ENCODE measurements around the gene PARP14. TPM values are rescaled to one million over a fixed set of nuclear protein-coding genes. Genes with fewer than 3 reads are reported as not detected.

Gene PARP14
- polyA plus RNA-seq, 1 experiment = 13.2 TPM

DNA sequence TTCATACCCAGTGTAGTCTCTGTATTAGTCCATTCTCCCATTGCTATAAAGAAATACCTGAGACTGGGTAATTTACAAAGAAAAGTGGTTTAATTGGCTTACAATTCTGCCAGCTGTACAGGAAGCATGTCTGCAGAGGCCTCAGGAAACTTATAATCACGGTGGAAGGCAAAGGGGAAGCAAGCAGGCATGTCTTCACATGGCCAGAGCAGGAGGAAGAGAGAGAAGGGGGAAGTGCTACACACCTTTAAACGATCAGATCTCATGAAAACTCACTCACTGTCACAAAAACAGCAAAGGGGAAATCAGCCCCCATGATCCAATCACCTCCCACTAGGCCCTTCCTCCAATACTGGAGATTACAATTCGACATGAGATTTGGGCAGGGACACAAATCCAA lies 6.3 kb upstream of the PARP14 start:
- ChIA-PET CTCF (no interaction called here), POLR2A (no interaction called here)
- no peaks in the 10 kb centered on the region for H3K27me3 ChIP-seq (ENCODE audit: control insufficient read depth, insufficient read depth, low read length)
- no peak for TF ChIP-seq CTCF (IDR thresholded peaks at IDR 0.05; ENCODE audit: insufficient read depth, low read depth, low read length)
- H3K4me3 ChIP-seq (ENCODE audit: low read depth, low read length) = no peak overlapping the region
- DNase-seq (ENCODE audit: low read depth) = no peak
- H3K36me3 ChIP-seq (ENCODE audit: control insufficient read depth, insufficient read depth, low read length) = no peaks in the 10 kb centered on the region

DNA sequence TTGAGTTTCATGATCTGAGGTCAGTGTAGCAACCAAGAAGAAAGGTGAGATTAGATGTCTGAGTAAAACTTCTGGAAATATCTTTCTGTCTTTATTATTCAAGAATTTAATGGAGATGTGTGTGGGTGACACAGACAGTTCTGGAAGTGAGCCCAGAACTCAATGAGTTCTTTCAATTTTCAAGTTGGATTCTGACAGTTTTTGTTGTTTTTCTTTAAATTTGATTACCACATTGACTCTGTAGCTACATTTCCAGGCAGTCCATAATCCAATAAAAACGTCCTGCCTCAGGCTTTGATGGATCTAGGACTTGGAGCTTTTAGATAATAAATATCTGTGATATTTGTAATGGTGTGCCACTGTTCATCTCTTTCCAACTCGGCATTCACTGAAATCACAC lies 3.9 kb upstream of the PARP14 start:
- Histone ChIP-seq H3K4me3 (ENCODE audit: low read depth, low read length) (no peak overlapping the region), H3K36me3 (ENCODE audit: control insufficient read depth, insufficient read depth, low read length) (no peaks in the 10 kb centered on the region), H3K27me3 (ENCODE audit: control insufficient read depth, insufficient read depth, low read length) (no peaks in the 10 kb centered on the region)
- ChIA-PET CTCF (interaction anchor here (1.2 to 6.6 kb wide), 2 partner anchors 117 to 217 kb away, joined by 4 to 78 read pairs; no protein-coding TSS in a partner anchor), POLR2A (no interaction called here)
- DNase-seq (ENCODE audit: low read depth) = no peak
- TF ChIP-seq CTCF (IDR thresholded peaks at IDR 0.05; ENCODE audit: insufficient read depth, low read depth, low read length) = no peak

DNA sequence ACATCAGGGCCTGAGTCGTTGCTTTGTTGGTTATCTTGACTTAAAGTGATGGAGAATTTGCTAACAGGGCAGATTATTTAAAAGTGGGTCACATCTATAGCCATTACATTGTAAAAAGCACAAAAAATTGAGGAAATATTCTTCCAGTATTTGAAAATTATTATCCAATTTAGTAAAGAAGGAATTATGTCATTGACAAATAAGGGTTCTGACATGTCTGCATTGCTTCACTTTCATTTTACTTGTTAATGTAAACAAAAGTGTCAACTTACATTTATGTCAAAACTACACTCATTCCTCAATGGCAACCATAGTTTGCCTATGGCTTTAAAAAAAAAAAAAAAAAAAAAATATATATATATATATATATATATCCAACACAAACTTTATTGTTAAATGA lies 3.4 kb upstream of the PARP14 start:
- no peak for TF ChIP-seq CTCF (IDR thresholded peaks at IDR 0.05; ENCODE audit: insufficient read depth, low read depth, low read length)
- ChIA-PET POLR2A (no interaction called here), CTCF (interaction anchor here (1.2 to 6.6 kb wide), 3 partner anchors 117 to 220 kb away, joined by 4 to 78 read pairs (median 28); no protein-coding TSS in a partner anchor)
- no peak for DNase-seq (ENCODE audit: low read depth)
- Histone ChIP-seq H3K27me3 (ENCODE audit: control insufficient read depth, insufficient read depth, low read length) (no peaks in the 10 kb centered on the region), H3K36me3 (ENCODE audit: control insufficient read depth, insufficient read depth, low read length) (no peaks in the 10 kb centered on the region), H3K4me3 (ENCODE audit: low read depth, low read length) (no peak overlapping the region)

DNA sequence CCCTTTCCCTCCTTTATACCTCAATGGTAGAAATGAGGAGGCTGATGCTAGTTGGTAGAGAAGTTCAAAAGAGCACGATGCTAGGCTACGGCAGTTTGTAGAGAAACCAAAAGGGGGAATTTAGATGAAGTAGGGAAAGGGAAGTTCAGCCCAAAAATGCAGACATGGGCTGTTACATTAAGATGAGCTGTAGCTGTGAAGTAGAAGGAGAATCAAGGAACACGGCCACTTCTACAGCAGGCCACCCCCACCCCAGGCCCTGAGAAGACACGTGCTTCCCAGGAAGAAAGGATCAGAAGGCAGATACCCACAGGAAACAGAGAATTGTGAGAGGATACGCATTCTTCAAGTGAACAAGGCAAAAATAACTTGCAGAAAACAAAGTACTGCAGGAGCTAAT lies 2.1 kb upstream of the PARP14 start:
- Histone ChIP-seq H3K36me3 (ENCODE audit: control insufficient read depth, insufficient read depth, low read length) (no peaks in the 10 kb centered on the region), H3K27me3 (ENCODE audit: control insufficient read depth, insufficient read depth, low read length) (no peaks in the 10 kb centered on the region), H3K4me3 (ENCODE audit: low read depth, low read length) (no peak overlapping the region)
- ChIA-PET POLR2A (no interaction called here), CTCF (interaction anchor here (0.8 to 6.6 kb wide), 23 partner anchors 9 to 350 kb away, joined by 3 to 78 read pairs (median 5); partner anchors contain the start of genes DTX3L, PARP9 and SEMA5B)
- no peak for DNase-seq (ENCODE audit: low read depth)
- TF ChIP-seq CTCF (IDR thresholded peaks at IDR 0.05; ENCODE audit: insufficient read depth, low read depth, low read length) = no peak

DNA sequence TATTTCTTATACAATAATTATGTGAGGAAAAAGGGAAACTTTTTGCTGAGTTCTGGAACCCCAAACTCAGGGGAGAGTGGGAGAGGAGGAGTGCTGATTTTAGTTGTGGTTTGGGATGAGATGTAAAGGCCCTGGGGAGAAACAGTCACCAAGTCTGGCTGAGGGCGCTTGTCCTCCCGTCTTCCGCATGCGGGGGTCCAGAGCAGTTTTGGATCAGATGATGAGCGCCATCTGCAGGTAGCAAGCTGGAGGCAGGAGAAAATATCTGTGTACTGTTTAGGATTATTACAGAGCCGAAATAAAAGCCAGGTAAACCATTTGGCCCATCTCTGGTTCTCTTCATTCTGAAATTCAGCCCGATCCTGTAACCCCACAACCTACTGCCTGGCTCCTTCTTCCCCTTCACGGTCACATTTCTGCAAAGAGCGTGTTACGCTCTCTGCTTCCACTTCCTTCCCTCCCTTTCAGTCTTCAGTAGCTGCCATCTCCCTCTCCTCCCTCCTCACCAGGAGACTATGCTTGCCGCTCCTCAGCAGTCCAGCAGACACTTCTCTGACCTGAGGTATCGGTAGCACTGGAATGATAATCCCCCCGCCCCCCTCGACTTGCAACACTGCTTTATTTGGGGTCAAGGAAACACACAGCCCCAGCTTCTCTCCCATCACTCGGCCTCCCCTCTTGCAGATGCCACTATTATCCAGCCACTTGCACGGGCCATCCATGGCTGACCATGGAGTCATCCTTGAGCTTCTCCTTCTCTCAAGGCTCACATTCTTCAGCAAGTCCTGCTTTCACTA lies 1.4 kb upstream of the PARP14 start:
- H3K4me3 ChIP-seq (ENCODE audit: low read depth, low read length) = no peak overlapping the region
- H3K36me3 ChIP-seq (ENCODE audit: control insufficient read depth, insufficient read depth, low read length) = no peaks in the 10 kb centered on the region
- no peak for DNase-seq (ENCODE audit: low read depth)
- H3K27me3 ChIP-seq (ENCODE audit: control insufficient read depth, insufficient read depth, low read length) = no peaks in the 10 kb centered on the region
- ChIA-PET CTCF (interaction anchor here (0.5 to 6.6 kb wide), 35 partner anchors 9 to 350 kb away, joined by 3 to 78 read pairs (median 4); partner anchors contain the start of genes DTX3L, FAM162A, PARP9 and SEMA5B), POLR2A (no interaction called here)
- peak; percentile 86 for TF ChIP-seq CTCF (IDR thresholded peaks at IDR 0.05; ENCODE audit: insufficient read depth, low read depth, low read length)

Data from BJ (cell line).